SIG-M5 treated with dmso at 0.1 percent for 504 hours (cell line): ENCODE data around the gene IFNW1.
"Not testable (repeated sequence)": the region's sequence is repeated elsewhere in the genome, so short reads cannot be mapped to it uniquely, and the experiment has no call there.

Experiments used
- DNase-seq: peaks from one replicate; lab custom pipeline; 2025; ENCODE audit not compliant: unreplicated experiment; lab: John Stamatoyannopoulos, UW

IFNW1 gene

GRCh38 chr9:21141427-21141882 is at the start of gene IFNW1:
IFNW1 (minus strand) TSS chr9:21141832; CDS start chr9:21141570, 262 bp downstream.
- DNase-seq, result no peak

- DNase-seq, result not testable (repeated sequence)
Measured at GRCh38 chr9:21187487-21187886, 45.9 kb upstream of the IFNW1 start, which contains the start of gene IFNA4. IFNA4 (minus strand) TSS chr9:21187587; CDS start chr9:21187531, 56 bp downstream.

DNA sequence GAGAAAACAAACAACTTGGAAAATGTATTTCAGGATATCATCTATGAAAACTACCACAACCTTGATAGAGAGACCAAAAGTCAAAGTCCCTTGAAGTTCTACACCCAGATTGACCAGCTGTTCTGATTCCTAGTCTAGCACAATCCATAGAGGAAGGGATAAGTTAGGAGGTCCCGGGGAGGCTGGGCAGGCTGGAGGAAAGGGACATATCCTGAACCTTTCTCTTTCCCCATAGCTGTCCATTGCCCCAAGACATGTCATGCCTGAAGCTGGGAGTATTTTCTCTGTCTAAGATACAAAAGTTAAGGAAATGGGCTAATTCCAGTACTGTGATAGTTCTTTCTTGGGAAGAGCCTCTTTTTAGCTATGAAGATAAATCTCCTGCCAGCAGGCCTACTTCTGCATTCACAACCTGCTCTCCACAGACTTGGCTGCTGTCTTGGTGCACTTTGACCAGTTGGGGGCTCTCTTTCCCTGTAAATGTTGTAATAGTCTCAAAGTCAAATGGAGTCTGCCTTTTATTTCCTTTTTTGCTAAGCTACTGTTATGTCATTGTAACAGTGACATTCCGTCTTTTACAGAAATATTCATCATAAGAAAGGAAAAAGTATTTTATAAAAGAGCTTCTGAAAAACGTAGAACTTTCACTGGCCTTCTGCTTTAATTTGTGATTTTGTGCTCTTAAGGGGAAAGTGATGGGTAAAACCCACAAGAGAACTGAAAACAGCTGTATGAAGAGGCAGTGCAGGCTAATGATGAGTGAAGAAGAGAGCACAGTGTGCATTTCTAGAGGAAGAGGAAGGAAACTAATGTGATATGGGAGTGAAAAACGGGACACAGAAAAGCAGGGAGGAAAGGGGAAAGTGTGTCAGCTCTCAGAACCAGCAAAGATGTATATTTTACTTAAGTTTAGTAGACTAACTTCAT is 41.4 kb upstream of the IFNW1 start:
- DNase-seq, result peak; percentile 59

DNA sequence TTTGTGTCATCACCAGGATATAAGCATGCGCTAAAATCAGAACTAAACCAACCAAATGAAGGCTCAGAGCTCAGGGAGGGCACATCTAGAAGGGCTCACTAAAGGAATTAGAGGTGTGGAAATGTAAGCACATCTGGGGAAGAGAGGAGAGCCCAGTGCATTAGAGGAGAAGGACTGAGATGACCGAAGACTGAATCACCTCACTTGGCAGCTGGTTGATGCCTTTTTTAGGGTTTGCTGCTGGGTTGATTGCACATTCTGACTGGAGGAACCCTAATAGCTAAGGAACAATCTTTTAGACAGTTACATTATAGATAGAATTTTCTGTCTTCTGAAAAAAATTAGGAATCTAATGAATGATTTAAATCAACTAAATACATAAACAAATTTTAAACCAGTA is 33.0 kb upstream of the IFNW1 start:
- DNase-seq, result no peak

DNA sequence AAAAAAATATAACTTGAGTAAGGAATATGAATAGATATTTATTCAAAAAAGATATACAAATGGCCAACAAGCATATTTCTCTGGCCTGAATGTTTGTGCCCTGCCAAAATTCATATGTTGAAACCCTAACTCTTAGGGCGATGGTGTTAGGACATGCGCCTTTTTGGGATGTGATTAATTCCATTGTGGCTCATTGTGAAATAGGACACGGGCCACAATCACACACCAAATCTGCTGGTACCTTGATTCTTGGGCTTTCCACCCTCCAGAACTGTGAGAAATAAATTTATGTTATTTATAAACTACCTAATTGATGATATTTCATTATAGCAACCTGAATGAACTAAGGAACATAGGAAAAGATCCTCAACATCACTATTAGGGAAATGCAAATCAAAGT is 30.5 kb upstream of the IFNW1 start:
- DNase-seq, result no peak

GRCh38 chr9:21171351-21171750 is 29.7 kb upstream of the IFNW1 start:
- DNase-seq, result no peak

- DNase-seq, result not testable (repeated sequence)
Measured at GRCh38 chr9:21166560-21166959, 24.9 kb upstream of the IFNW1 start, which contains the start of gene IFNA21. IFNA21 (minus strand) TSS chr9:21166660; CDS start chr9:21166612, 48 bp downstream.

DNA sequence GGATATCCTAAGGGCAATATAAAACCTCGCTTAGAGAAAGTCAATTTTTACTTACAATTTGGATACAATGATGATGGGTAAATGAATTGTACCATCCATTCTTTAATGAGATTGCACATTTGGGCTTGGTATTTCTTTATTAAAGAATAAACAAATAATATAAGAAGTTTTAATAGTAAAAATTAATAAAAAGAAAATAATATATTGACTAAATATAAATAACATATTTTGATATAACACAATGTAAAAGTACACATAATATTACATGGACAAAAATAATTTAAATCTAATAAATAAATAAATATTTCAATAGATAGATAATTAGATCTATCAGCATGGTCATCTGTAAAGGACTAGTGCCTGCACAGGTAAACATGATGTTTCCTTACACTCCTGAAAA is 23.9 kb upstream of the IFNW1 start:
- DNase-seq, result no peak

- DNase-seq, result peak; percentile 74
Measured at GRCh38 chr9:21160178-21160577, 18.5 kb upstream of the IFNW1 start.

- no peak for DNase-seq
Measured at GRCh38 chr9:21155501-21155900, 13.9 kb upstream of the IFNW1 start.

DNA sequence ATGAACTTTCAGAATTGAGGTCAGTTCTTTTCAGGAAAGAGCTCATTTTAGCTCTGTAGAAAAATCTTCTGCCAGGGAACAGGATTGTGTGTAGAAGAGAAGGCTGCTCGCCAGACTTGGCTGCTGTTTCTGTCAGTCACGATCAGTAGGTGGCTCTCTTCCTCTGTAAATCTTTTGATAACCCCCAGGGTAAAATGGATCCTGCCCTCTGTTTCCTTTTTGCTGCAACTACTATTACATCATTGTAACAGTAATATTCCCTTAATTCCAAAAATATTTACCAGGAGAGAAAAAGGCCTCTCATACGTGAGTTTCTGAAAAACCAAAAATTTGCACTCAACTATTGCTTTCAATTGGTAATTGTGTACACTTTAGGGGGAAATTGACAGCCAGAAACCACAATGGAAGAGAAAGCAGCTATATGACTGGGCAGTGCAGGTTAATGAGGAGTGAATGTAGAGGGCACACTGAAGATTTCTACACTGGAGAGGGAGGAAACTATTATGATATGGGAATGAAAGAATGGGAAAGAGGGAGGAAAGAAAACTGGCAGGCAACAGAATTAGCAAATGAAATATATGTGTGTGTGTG is 12.5 kb upstream of the IFNW1 start:
- DNase-seq, result peak; percentile 68

- DNase-seq, result peak; percentile 33
Measured at GRCh38 chr9:21153336-21154017, 11.8 kb upstream of the IFNW1 start.

DNA sequence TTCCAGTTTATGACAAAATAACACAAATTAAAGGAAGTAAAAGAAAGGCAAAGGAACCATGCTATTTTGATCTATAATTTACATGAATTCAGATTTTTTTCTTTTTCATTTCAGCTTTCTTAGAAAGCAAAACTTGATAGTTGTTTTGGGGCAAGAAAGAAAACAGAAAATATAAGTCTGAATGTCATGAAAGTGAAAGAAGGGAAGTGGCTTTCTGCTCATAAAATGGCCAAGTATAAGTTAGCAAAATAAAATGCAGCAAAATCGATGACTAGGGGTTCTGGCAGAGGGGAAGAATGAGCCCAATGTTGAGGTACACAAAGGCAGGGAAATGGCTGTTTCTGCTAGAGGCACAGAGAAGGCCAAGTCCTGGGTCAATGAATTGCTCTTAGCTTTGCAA is 3.0 kb upstream of the IFNW1 start:
- DNase-seq, result peak; percentile 28

GRCh38 chr9:21137020-21137419 is 4.6 kb downstream of the IFNW1 start:
- no peak for DNase-seq

GRCh38 chr9:21135736-21136135 is 5.9 kb downstream of the IFNW1 start:
- no peak for DNase-seq

DNA sequence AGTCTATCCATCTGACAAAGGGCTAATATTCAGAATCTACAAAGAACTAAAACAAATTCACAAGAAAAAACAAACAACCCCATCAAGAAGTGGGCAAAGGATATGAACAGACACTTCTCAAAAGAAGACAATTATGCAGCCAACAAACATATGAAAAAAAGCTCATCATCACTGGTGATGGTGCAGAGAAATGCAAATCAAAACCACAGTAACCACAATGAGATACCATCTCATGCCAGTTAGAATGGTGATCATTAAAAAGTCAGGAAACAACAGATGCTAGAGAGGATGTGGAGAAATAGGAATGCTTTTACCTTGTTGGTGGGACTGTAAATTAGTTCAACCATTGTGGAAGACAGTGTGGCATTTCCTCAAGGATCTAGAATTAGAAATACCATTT is 13.4 kb downstream of the IFNW1 start:
- DNase-seq, result not testable (repeated sequence)

DNA sequence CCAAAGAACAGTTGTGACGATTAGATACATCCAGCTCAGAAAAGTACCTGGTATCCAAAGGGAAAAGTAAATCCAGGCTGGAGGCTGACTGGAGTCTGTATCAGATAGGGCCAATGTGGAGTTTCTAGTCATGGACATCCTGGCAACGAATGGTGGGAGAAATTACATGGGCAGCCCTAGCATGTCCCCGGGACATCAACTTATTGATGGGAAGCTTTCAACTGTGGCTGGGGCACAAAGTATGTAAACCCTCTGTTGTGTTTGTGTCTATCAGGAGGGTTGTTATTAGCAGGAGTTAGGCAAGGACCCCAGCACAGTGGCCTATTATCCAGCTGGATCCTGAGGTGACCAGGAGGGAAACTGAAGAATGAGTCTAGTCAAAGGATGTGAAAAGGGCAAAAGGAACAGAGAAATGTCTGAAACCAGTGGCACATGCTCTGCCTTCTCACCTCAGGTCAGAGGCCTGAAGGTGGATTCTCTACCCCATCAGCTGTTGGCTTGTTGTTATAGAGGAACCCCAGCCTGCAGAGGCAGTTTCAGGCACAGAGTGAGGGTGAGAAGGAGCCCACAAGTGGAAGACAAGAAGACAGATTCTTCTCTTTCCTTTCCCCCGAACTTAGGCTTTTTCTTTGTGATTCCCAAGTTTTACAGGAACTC is 19.9 kb downstream of the IFNW1 start:
- DNase-seq, result no peak

DNA sequence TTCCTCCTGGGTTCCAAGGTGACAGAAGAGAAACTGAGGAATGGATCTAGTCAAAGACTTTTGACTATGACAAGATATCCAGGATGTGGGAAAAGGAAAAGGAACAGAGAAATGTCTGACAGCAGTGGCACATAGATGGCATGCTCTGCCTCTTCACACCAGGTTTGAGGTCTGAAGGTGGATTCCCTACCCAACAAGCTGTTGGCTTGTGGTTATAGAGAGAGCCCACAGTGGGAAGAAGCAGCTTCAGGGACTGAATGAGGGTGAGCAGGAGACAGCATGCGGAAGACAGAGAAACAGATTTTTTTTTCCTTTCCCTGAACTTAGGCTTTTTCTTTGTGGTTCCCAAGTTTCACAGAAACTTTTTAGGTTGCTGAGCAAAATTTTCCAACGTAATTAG is 20.6 kb downstream of the IFNW1 start:
- DNase-seq, result no peak

DNA sequence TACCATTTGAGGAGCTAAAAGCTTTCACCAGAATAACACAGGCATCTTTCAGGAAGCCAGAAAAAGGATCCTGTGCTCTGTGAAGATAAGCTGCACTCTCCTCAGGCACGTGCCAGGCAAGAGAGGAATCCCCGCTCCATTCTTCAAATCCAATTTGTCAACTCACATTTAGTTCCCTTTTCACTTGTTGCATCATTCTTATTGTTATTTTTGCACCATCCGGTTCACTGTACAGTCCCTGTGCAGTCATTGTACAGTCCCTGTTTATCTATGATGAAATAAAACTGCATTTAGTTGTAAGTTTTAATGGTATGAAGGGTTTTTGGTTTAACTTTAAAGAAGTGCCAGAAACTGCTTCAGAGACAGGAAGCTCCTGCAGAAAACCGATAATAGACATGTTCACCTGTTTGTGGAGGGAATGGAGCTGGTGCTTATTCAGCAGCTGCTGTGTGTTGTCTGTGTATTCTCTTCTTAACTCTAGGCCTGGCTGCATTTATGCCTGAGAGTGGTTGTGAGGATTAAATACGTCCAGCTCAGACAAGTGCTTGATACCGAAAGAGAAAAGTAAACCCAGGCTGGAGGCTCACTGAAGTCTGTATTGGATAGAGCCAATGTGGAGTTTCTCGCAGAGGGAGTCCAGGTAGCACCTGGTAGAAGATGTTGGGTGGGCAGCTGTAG is 22.4 kb downstream of the IFNW1 start:
- peak; percentile 91 for DNase-seq

DNA sequence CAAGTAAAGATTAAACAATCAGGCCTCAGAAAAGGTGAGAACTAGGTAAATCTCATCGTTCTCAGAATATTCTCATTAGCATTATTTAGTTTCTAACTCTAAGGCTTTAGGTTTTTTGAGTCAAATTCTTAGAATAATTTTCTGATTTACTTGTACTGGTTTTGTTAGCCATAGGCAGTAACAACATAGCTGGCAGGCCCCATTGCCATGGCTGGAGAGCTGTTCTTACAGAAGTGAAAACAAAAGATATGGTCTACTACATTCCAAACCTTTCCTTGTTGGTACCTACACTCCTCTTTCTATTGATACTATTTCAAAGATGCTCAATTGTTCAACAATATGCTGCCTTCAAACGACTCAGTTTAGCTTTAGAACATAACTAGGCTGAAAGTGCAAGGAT is 27.3 kb downstream of the IFNW1 start:
- DNase-seq, result no peak
